HG03135 (cell line): ENCODE data around the gene CLDN3.

ENCODE experiments used
- ATAC-seq: cut with Tn5 transposase; IDR thresholded peaks from one replicate; pipeline ENCODE4 v1.9.1; 2021; ENCODE audit warnings: mild to moderate bottlenecking, moderate library complexity; ENCODE audit not compliant: unreplicated experiment

The CLDN3 gene

GRCh38 chr7:73773700-73774517 is 3.8 kb upstream of the CLDN3 start:
- ATAC-seq: no peak

GRCh38 chr7:73770860-73771670 is 995 bp upstream of the CLDN3 start:
- ATAC-seq: no peak

GRCh38 chr7:73769481-73770001 is 529 bp downstream of the CLDN3 start:
- ATAC-seq: no peak

GRCh38 chr7:73768641-73769480 is 1.2 kb downstream of the CLDN3 start:
- no peak for ATAC-seq

GRCh38 chr7:73766556-73767229 is 3.4 kb downstream of the CLDN3 start:
- ATAC-seq: no peak

GRCh38 chr7:73762659-73762999 is 7.4 kb downstream of the CLDN3 start:
- ATAC-seq: no peak

GRCh38 chr7:73761854-73762658 is 8.0 kb downstream of the CLDN3 start:
- no peak for ATAC-seq

- no peak for ATAC-seq
Measured at GRCh38 chr7:73758581-73759138, 11.4 kb downstream of the CLDN3 start.

GRCh38 chr7:73749931-73750776 is 19.9 kb downstream of the CLDN3 start:
- ATAC-seq: no peak

- no peak for ATAC-seq
Measured at GRCh38 chr7:73746378-73746777, 23.7 kb downstream of the CLDN3 start.

- ATAC-seq: no peak
Measured at GRCh38 chr7:73742753-73743641, 27.1 kb downstream of the CLDN3 start.

GRCh38 chr7:73742338-73742752 is 27.7 kb downstream of the CLDN3 start:
- no peak for ATAC-seq

GRCh38 chr7:73741600-73741999 is 28.5 kb downstream of the CLDN3 start:
- ATAC-seq: no peak

- ATAC-seq: no peak
Measured at GRCh38 chr7:73740771-73741170, 29.3 kb downstream of the CLDN3 start.

- ATAC-seq: no peak
Measured at GRCh38 chr7:73740212-73740611, 29.9 kb downstream of the CLDN3 start.

- ATAC-seq: no peak
Measured at GRCh38 chr7:73739387-73739767, 30.7 kb downstream of the CLDN3 start.

- peak; percentile 83 for ATAC-seq
Measured at GRCh38 chr7:73738612-73739386, 31.3 kb downstream of the CLDN3 start, which contains the start of gene ABHD11. Gene ABHD11 (minus strand): TSS chr7:73738802. CDS start chr7:73738770, 32 bp downstream.
